Heart right ventricle (tissue), 16 donors: Measurements from ENCODE around the gene ARHGAP6. TPM values are rescaled to one million over a fixed set of nuclear protein-coding genes. Genes with fewer than 3 reads are reported as not detected.

Source experiments
- ATAC-seq, 8 donors: fragments of 200-7000 bp; cut with Tn5 transposase; one replicate each; pipeline ENCODE4 v1.9.1; 2020; ENCODE audit warnings: mild to moderate bottlenecking in 8 of 8, moderate library complexity in 8 of 8, moderate number of reproducible peaks in 1 of 8
- DNase-seq, 2 donors: peaks; one replicate each; pipeline ENCODE4 v3.0.0-alpha.2; 2020
- H3K27ac ChIP-seq, 10 donors: fragments of 200-600 bp; sonication (generic) in 2 of 10; one replicate each; pipeline versions ENCODE4 v1.5.0 to v1.8.0; 2020 to 2022; ENCODE audit warnings: mild to moderate bottlenecking in 3 of 10
- H3K27me3 ChIP-seq, 7 donors: fragments of 200-600 bp; one replicate each; pipeline ENCODE4 v1.8.0; 2021 to 2022; ENCODE audit warnings: mild to moderate bottlenecking in 2 of 7
- H3K36me3 ChIP-seq, 9 donors: fragments of 200-600 bp; sonication (generic) in 1 of 9; one replicate each; pipeline versions ENCODE4 v1.5.0 to v1.8.0; 2020 to 2022; ENCODE audit warnings: mild to moderate bottlenecking in 2 of 9
- H3K4me1 ChIP-seq, 9 donors: fragments of 200-600 bp; sonication (generic) in 1 of 9; one replicate each; pipeline versions ENCODE4 v1.5.0 to v1.8.0; 2020 to 2022; ENCODE audit warnings: mild to moderate bottlenecking in 4 of 9
- H3K4me3 ChIP-seq, 10 donors: fragments of 200-600 bp; sonication (generic) in 2 of 10; one replicate each; pipeline versions ENCODE4 v1.5.0 to v1.8.0; 2020 to 2022; ENCODE audit warnings: mild to moderate bottlenecking in 7 of 10, moderate library complexity in 2 of 10
- H3K9me3 ChIP-seq, 11 donors: fragments of 200-600 bp in 10 of 11; sonication (generic) in 2 of 11; one replicate each; pipeline versions ENCODE4 v1.5.0 to v1.8.0; 2013 to 2022; ENCODE audit warnings: mild to moderate bottlenecking in 2 of 11, control low read depth in 1 of 11, moderate library complexity in 1 of 11
- CTCF ChIP-seq, 9 donors: fragments of 200-600 bp; sonication (generic) in 2 of 9; IDR thresholded peaks; one replicate each; pipeline versions ENCODE4 v1.5.0 to v1.8.0; 2021 to 2022; ENCODE audit warnings: antibody characterized with exemption in 9 of 9, mild to moderate bottlenecking in 5 of 9, moderate library complexity in 1 of 9
- WGBS, 2 donors: extraction: QIAGEN DNeasy Blood & Tissue Kit; methylation state at CpG; one replicate each; pipeline ENCODE4 v1.1.7; 2013; ENCODE audit warnings: inconsistent platforms in 1 of 2; 5-methylcytosine and 5-hydroxymethylcytosine counted together
- intact Hi-C, 10 donors: fragments of 100-400 bp; cut with DNase I; formaldehyde crosslinking; loops; one replicate each; pipeline versions ENCODE4 v1.11.1 to v1.14.2; 2022
- polyA plus RNA-seq, 2 donors: library from polyadenylated mRNA; stranded (reverse); fragments of 200-250 nt; gene quantifications; one replicate each; pipeline ENCODE4 v1.2.3, GENCODE V29; 2013
- total RNA-seq, 10 donors: library from RNA; stranded (reverse); fragmentation: NEBNext Ultra II Directional in 3 of 10; extraction: Animal tissue kit (Norgen Biotek cat#: 25700) in 3 of 10; gene quantifications; one replicate each; pipeline versions ENCODE4 v1.2.1 to v1.2.4, GENCODE V29; 2021 to 2023
- donor health status: Arrhythmogenic right ventricular cardiomyopathy.
- donor health status: ischemic (EF 13 %, LVEDD 7.1; RV severe dilation, severe dysfunction).
- donor health status: healthy with polysubstance abuse.
- donor health status: DM: no; HTN: yes; CAD: no.
- donor health status: DM: no; HTN: no; CAD: no.
- donor health status: ischemic (EF 25% LVEDD 6.9; RV normal size, moderate dysfunction).
- donor health status: ischemic (EF 25% LVEDD 5.7; RV mildly dilated, moderate dysfunction).
- donor health status: healthy.
- donor health status: DM: yes; HTN: yes; CAD: no.
- donor health status: Ischemic cardiomyopathy.
- donor health status: ischemic (EF 35%, LVEDD 5.7; RV mildly dilated, moderate dysfunction).
- donor health status: nonischemic (EF 11% LVEDD 7.7; RV severe dilation, severe dysfunction).
- donor health status: DM: yes; HTN: yes; CAD: no.
- donor health status: PGD.
- donor health status: ischemic (EF 29% LVEDD 5.4; RV normal size, mild dysfunction).
- donor health status: nonischemic (EF 23%, LVEDD 6.1; RV moderate dilation, normal function).

ARHGAP6 gene
- total and polyA plus RNA-seq, 12 donors, result 1.6 to 6.0 (median 2.6) TPM

GRCh38 chrX:11209798-11210414 is 455.8 kb downstream of the ARHGAP6 start:
- TF ChIP-seq CTCF (IDR thresholded peaks at IDR 0.05), result no peak
- Histone ChIP-seq H3K4me3 (no peak overlapping the region), H3K36me3 (no peaks in the 10 kb centered on the region), H3K4me1 (no peaks in the 10 kb centered on the region), H3K9me3 (peaks cover 0 to 4% (median 0%) of the 10 kb centered on the region in 11 donors), H3K27ac (no peak overlapping the region), H3K27me3 (no peaks in the 10 kb centered on the region)
- no peak for DNase-seq
- ATAC-seq, result no peak
- 53 to 56% methylated on average over 2 of the region's 2 CpGs for WGBS, 2 donors
- intact Hi-C loops, result no loop called here

- Histone ChIP-seq H3K27me3 (no peaks in the 10 kb centered on the region), H3K9me3 (no peaks in the 10 kb centered on the region), H3K27ac (no peak overlapping the region), H3K36me3 (no peaks in the 10 kb centered on the region), H3K4me1 (no peaks in the 10 kb centered on the region), H3K4me3 (no peak overlapping the region)
- intact Hi-C loops, result no loop called here
- 78 to 96% methylated on average over 1 of the region's 1 CpG for WGBS, 2 donors
- no peak for DNase-seq
- ATAC-seq, result no peak
- TF ChIP-seq CTCF (IDR thresholded peaks at IDR 0.05), result no peak
Measured at GRCh38 chrX:11206716-11207115, 459.0 kb downstream of the ARHGAP6 start.

DNA sequence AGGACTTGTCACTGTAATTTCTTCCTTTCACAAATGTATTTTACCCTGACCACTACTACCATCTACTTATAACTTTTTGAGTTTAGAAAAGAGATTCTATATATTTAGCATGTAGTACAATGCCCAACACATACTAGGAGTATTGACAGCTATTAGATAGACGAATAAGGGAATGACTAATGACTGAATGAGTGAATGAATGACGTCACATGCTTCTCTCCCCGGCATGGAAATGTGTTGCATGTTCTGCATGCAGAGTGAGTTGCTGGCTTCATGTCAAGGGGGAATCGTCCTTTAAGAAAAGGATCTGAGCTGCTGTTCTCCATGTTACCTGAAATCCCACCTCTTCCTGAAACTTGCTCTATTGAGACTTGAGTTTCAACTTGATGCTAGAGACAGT is 459.9 kb downstream of the ARHGAP6 start:
- H3K4me1 ChIP-seq, result no peaks in the 10 kb centered on the region
- DNase-seq (no peak), ATAC-seq (no peak)
- H3K4me3 ChIP-seq, result no peak overlapping the region
- no peaks in the 10 kb centered on the region for H3K9me3 ChIP-seq
- intact Hi-C loops, result no loop called here
- no peak overlapping the region for H3K27ac ChIP-seq
- H3K27me3 ChIP-seq, result no peaks in the 10 kb centered on the region
- H3K36me3 ChIP-seq, result no peaks in the 10 kb centered on the region
- TF ChIP-seq CTCF (IDR thresholded peaks at IDR 0.05), result no peak
- 82 to 87% methylated on average over 4 of the region's 4 CpGs for WGBS, 2 donors

- no peaks in the 10 kb centered on the region for H3K27me3 ChIP-seq
- H3K36me3 ChIP-seq, result no peaks in the 10 kb centered on the region
- H3K9me3 ChIP-seq, result no peaks in the 10 kb centered on the region
- no peak for DNase-seq
- H3K27ac ChIP-seq, result no peak overlapping the region
- H3K4me3 ChIP-seq, result no peak overlapping the region
- WGBS, 2 donors, result 22 to 45% methylated on average over 1 of the region's 1 CpG
- intact Hi-C loops, result no loop called here
- no peak for ATAC-seq
- TF ChIP-seq CTCF (IDR thresholded peaks at IDR 0.05), result no peak
- H3K4me1 ChIP-seq, result peaks cover 0 to 12% (median 0%) of the 10 kb centered on the region in 9 donors
Measured at GRCh38 chrX:11197671-11198070, 468.0 kb downstream of the ARHGAP6 start.
